Activated CD8-positive, alpha-beta memory T cell treated with anti-CD3 and anti-CD28 coated beads for 36 hours (primary cell): ENCODE measurements around the gene DACT1. TPM values are rescaled to one million over a fixed set of nuclear protein-coding genes. Genes with fewer than 3 reads are reported as not detected.

Source experiments
- CTCF ChIA-PET: fragments of 350-600 bp; sonication (Branson Sonifier 250); formaldehyde crosslinking; loops from one replicate; lab custom pipeline; 2021; ENCODE audit warnings: antibody characterized with exemption; lab: Charles Lee
- POLR2A ChIA-PET: fragments of 350-600 bp; sonication (Branson Sonifier 250); formaldehyde crosslinking; loops from one replicate; lab custom pipeline; 2021; ENCODE audit warnings: antibody characterized with exemption; lab: Charles Lee
- total RNA-seq, 2 experiments: library from RNA; stranded (reverse); gene quantifications; one replicate each; pipeline ENCODE4 v1.2.3, GENCODE V29; 2021

Gene DACT1
- total RNA-seq, 2 experiments from 2014 or later: 0.48 TPM

DNA sequence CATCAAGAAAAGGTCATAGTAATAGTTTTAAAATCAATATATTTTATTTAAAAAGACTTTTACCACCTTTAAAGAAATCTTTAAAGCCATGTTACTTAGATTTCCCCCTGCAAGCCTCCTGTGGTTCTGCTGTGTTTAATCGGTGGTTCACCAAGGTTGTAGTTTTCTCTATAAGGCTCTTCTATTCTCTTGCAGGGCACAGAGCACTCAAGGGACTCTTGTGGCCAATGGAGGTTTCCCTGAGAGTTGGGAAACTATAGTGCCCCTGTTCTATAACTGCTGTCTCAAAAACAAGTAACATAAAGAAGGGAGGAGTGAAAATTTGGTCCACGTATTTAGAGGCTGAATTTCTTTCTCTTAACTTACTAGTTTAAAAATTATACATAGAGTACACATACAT lies 25.0 kb downstream of the DACT1 start:
- CTCF ChIA-PET: no interaction called here
- POLR2A ChIA-PET: no interaction called here

DNA sequence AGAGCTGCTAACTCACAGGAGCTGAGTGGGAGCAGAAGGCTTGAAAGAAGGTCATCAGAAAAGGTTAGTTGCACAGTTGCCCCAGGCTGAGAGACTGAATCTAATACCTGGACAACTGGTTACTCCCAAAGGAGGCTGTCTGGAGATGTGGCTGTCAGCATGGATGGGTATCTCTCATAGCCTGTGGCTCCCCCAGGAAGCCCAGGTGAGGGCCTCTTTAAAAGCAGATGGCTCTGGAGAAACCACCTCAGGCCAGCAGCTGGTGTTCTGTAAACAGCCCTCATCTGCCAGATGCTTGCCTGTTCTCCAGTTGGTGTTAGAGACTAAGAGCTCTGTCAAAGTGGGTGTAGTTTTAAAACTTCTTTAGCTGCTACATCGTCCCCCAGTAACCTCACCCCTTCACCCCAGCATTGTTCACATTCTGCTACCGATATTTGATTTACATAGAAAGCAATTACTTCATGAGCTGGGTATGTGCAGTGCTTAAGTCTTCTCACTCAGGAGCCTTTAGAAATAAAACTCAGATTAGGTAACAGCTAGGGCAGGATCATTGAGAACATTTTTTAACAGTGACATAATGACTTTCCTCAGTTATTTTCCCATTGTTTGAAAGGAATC lies 25.8 kb downstream of the DACT1 start:
- ChIA-PET POLR2A (no interaction called here), CTCF (no interaction called here)

- ChIA-PET POLR2A (no interaction called here), CTCF (interaction anchor here (0.5 kb wide), 1 partner anchor 8 kb away, joined by 4 read pairs; no protein-coding TSS in a partner anchor)
These were observed 28.2 kb downstream of the DACT1 start for GRCh38 chr14:58665773-58666500.

- ChIA-PET POLR2A (no interaction called here), CTCF (no interaction called here)
These were observed 29.0 kb downstream of the DACT1 start for GRCh38 chr14:58666737-58667136.

DNA sequence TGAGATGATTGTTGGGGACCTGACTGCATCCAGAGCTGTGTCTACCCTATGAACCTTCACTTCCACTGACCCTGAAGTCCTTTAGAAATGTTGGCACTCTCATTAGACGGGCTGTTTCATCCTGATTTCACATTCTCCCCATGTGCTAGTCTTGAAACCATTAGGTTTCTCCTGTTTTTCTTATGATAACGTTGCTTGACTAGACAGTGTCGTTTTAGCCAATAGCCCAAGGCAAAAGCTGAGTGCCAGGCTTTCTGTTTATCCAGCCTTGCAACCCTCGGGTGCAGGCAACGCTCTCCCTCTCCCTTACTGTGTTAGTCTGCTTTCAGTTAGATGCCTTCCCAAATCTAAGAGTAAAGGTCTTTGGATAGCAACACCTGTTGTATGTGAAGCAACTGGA lies 30.1 kb downstream of the DACT1 start:
- ChIA-PET POLR2A (no interaction called here), CTCF (no interaction called here)

DNA sequence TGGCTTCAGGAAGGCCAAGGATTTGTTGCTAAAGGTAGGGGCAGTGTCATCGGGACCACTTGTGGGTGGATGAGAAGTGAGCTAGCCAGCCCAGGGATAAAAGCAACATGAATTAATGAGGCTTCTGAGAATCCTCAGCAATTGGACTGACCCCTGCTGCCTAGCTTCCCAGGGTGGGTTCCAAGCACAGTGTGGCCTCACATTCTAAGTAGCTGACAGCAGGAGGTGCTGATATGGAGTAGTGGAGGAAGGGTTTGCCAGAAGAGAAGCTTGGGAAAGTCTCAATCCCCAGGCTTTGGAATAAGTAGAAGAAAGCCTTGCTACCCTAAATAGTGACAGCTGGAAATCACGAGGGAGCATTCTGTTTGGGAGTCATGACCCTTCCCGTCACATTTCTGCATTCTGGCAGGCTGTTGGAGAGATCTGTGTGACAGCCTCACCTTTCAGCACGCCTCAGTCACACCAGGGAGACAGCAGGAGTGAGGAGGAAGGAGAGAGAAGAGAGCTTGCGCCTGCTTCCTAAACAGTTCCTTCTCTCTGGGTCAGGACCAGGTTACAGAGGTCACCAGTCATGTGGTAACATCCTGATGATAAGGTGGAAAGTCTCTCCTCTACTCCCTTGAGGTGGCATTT lies 31.2 kb downstream of the DACT1 start:
- ChIA-PET POLR2A (no interaction called here), CTCF (no interaction called here)

DNA sequence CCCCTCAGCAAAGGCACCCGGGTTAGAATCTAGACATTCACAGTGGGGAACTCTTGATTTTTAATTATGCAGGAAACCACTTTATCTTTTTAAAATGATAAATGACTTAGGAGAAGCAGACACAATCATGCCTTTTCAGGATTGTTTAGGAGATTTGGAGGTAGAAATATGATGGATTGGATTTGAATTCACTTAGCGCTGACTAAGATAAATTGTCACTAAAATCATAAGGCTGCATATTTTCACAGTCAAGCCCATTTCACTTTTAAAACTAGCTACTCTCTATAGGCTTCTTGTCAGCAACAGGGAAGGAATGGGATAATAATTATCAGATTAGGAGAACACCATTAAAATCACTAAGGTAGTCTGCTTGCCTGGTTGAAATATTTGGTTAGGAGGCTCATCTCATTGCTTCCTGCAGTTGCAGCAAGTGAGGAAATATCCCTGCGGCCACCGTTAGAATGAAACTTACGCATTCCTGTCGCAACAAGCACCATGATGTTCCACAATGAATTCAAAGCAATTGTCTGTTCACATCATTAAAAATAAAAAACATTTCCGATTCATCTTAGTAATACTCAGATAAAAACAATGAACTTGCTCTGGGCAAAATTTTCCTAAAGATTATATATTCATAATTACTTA lies 31.9 kb downstream of the DACT1 start:
- CTCF ChIA-PET: no interaction called here
- POLR2A ChIA-PET: no interaction called here

DNA sequence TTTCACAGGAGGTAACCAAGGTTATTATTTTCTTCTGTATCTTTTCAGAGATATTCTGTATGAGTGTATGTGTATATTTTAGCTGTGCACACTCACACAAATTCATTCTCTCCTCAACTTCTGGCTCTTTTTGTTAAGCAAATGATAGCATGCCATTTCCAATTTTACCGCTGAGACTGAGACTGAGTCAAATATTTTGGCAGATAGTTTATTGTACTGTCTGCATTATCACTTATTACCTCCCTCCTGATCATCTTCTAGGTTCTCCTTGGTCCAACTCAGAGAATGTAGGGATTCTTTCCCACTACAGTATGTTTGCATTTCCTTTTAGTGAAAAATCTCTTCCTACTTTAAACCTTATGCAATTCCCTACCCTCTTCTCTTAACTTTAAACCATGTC lies 33.3 kb downstream of the DACT1 start:
- ChIA-PET POLR2A (no interaction called here), CTCF (no interaction called here)

DNA sequence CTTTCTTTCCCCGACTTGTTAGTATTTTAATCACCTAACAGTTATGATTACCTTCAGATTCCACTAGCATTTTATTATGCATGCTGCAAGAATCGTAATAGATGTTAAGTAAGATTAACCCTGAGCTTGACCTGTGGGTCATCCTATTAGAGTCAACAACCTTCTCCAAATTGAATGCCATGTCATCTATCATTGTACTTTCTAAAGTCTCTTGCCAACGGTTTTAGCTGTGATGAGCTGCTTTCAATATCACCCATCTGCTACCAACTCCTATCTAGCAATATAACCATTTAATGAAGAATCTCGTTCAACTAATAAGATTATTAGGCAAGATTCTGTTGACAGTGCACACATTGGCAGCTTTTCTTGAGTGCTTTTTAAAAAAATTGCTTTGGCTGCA lies 33.7 kb downstream of the DACT1 start:
- CTCF ChIA-PET: no interaction called here
- POLR2A ChIA-PET: no interaction called here

DNA sequence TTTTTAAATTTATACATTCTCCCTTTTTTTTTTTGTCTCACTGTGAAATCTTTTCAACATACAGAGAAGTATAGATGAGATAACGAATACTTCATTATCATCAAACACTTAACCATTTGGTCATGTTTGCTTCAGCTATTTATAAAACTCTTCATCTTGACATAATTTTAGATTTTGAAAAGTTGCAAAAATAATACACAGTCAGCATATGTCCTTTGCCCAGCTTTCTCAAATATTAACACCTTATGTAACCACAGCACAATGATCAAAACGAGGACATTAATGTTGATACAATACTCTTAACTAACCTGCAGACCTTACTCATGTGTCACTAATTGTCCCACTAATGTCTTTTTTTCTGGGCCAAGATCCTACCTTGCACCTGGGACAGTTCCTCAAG lies 36.0 kb downstream of the DACT1 start:
- CTCF ChIA-PET: no interaction called here
- POLR2A ChIA-PET: no interaction called here

DNA sequence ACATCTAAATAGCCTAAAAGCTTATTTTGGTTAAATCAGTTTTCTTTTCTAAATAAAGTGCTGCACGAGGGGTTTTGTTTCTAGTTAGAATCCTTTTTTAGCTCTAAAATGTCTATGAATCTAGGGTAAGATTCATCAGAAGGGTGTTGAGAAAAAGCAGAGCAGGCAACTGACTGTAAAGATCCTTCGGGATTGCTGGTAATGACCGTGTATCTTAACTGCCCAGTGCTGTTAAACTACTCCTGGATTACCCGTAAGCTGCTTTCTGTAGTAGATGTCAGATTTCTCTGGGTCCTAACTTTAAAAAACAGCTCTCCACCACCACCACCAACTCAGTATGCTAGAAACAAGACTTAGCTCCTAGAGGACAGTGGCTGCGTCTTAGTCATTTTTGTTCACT lies 39.2 kb downstream of the DACT1 start:
- POLR2A ChIA-PET: no interaction called here
- CTCF ChIA-PET: no interaction called here

DNA sequence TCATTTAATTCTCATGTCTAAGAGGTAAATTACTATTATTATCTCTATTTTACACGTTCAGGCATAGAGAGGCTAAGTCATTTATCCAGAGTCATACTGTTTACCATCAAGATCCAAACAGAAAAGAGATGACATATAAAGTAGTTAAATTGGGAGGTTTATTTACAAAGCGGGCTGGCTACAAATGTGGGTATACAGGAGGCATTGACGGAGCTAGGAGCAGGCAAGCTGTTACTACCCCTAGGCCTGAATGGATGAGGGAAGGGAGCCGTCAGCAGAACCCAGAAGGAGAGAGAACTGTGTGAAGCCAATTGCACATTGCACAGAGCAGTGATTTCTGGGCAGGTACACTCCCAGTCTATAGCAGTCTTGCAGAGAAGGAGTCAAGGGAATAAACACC lies 39.8 kb downstream of the DACT1 start:
- POLR2A ChIA-PET: no interaction called here
- CTCF ChIA-PET: no interaction called here

GRCh38 chr14:58677996-58678395 lies 40.2 kb downstream of the DACT1 start:
- POLR2A ChIA-PET: no interaction called here
- CTCF ChIA-PET: no interaction called here

DNA sequence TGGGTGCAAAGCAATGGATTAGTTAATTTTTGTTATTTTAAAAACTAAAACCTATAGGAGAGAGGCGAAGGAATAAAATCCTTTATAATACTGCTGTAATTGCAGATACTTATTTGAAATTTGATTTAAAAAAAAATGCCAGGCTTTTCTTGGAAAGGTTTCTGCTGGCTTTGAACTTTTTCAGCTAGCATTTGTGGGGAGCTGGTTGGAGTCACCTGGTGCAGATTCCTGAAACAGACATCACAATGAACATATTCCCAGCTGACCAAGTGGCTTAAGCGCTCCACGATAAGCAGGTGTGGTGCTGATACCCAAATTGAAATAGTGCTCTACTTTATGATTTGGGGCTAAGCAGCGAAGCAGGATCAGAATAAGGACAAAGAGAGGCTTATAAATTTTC lies 42.9 kb downstream of the DACT1 start:
- ChIA-PET POLR2A (no interaction called here), CTCF (no interaction called here)

- CTCF ChIA-PET: no interaction called here
- POLR2A ChIA-PET: no interaction called here
These were observed 49.6 kb downstream of the DACT1 start for GRCh38 chr14:58687232-58687795.

DNA sequence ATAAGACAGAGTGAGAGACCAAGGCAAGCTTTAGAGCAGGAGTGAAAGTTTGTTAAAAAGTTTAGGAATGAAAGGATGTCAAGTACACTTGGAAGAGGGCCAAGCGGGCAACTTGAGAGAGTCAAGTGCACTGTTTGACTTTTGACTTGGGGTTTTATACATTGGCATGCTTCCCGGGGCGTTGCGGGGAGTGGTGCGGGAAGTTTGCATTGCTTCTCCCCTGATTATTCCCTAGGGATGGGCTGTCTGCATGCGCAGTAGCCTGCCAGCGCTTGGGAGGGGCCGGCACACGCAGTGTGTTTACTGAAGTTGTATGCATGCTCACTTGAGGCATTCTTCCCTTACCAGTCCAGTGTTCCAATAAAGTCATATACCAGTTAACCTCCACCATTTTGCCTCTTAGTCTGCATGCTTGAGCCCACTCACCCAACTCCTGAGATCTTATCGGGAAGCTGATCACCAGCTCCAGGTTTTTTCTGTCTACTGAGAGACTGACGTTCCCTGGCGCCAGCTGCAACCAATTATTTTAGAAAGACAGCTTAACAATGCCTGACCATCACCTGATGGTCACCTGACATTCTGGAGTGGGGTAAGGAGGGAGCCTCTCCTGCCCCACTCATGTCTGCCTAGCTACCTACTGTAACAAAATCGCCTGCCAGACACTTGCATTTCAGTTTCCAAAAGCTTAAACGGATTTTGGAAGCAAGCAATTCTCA lies 53.2 kb downstream of the DACT1 start:
- POLR2A ChIA-PET: no interaction called here
- CTCF ChIA-PET: no interaction called here

GRCh38 chr14:58693048-58693447 lies 55.3 kb downstream of the DACT1 start:
- ChIA-PET POLR2A (no interaction called here), CTCF (no interaction called here)

DNA sequence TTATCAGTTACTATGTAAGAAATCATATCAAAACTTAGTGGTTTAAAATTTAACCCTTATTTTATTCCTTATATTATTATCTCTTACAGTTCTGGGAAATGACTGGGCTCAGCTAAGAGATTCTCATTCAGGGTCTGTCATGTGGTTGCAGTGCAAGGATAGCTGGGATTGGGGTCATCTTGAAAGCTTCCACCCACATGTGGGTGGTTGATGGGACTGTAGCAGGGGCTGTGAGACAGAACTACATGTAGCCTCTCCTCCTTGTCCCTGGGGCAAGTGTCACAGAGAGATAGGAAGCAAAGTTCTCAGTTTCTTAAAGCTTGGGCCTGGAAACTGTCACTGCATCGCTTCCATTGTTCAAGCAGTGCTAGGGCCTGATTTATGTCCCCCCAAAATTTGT lies 57.8 kb downstream of the DACT1 start:
- ChIA-PET POLR2A (no interaction called here), CTCF (no interaction called here)

GRCh38 chr14:58697266-58697929 lies 59.6 kb downstream of the DACT1 start:
- CTCF ChIA-PET: no interaction called here
- POLR2A ChIA-PET: no interaction called here
